Smooth muscle cell (in vitro differentiated cells): ENCODE data around the gene TBC1D22B. TPM values are rescaled to one million over a fixed set of nuclear protein-coding genes. Genes with fewer than 3 reads are reported as not detected.
"Not testable (repeated sequence)": the region's sequence is repeated elsewhere in the genome, so short reads cannot be mapped to it uniquely, and the experiment has no call there.

Experiments used
- DNase-seq: peaks from one replicate; lab custom pipeline; 2025; ENCODE audit not compliant: unreplicated experiment; lab: John Stamatoyannopoulos, UW
- H2AFZ ChIP-seq: fragments of 200-600 bp; sonication (generic); 2 replicates; pipeline ENCODE4 v1.6.0; 2016; ENCODE audit warnings: antibody characterized with exemption, low read depth, mild to moderate bottlenecking
- H3F3A ChIP-seq: fragments of 200-600 bp; sonication (generic); 2 replicates; pipeline ENCODE4 v1.6.0; 2017; ENCODE audit warnings: antibody characterized with exemption, low read depth
- H3K27ac ChIP-seq: fragments of 200-600 bp; sonication (generic); 2 replicates; pipeline ENCODE4 v1.5.1; 2016; ENCODE audit warnings: low read depth, mild to moderate bottlenecking
- H3K27me3 ChIP-seq: fragments of 200-600 bp; sonication (generic); 2 replicates; pipeline ENCODE4 v1.6.1; 2016; ENCODE audit warnings: low read depth, mild to moderate bottlenecking
- H3K36me3 ChIP-seq: fragments of 200-600 bp; sonication (generic); 2 replicates; pipeline ENCODE4 v1.5.1; 2016; ENCODE audit warnings: low read depth
- H3K4me1 ChIP-seq: fragments of 200-600 bp; sonication (generic); 2 replicates; pipeline ENCODE4 v1.5.1; 2016; ENCODE audit warnings: low read depth
- H3K4me2 ChIP-seq: fragments of 200-600 bp; sonication (generic); 2 replicates; pipeline ENCODE4 v1.6.0; 2016; ENCODE audit warnings: mild to moderate bottlenecking
- H3K4me3 ChIP-seq: fragments of 200-600 bp; sonication (generic); 2 replicates; pipeline ENCODE4 v1.5.1; 2016; ENCODE audit warnings: mild to moderate bottlenecking
- H3K79me2 ChIP-seq: fragments of 200-600 bp; sonication (generic); 2 replicates; pipeline ENCODE4 v1.6.0; 2016; ENCODE audit warnings: low read depth, mild to moderate bottlenecking
- H3K9ac ChIP-seq: fragments of 200-600 bp; sonication (generic); 2 replicates; pipeline ENCODE4 v1.6.0; 2016; ENCODE audit warnings: low read depth
- H3K9me3 ChIP-seq: fragments of 200-600 bp; sonication (generic); replicated peaks from 2 replicates; pipeline ENCODE4 v1.5.1; 2016; ENCODE audit warnings: low read depth
- H4K20me1 ChIP-seq: fragments of 200-600 bp; sonication (generic); 2 replicates; pipeline ENCODE4 v1.6.0; 2016; ENCODE audit warnings: low read depth
- WGBS: methylation state at CpG from one replicate; pipeline ENCODE4 v1.1.7; 2016; ENCODE audit warnings: low lambda C conversion rate; 5-methylcytosine and 5-hydroxymethylcytosine counted together
- polyA plus RNA-seq: library from polyadenylated mRNA; unstranded; fragments of >200 nt; fragmentation: Nextera tagmentation; extraction: Ambion mirVana; gene quantifications from 2 replicates; pipeline ENCODE4 v1.2.1, GENCODE V29; 2016
- total RNA-seq: library from RNA; depleted of rRNA; stranded (reverse); fragments of >200 nt; gene quantifications from 2 replicates; pipeline ENCODE4 v1.2.3, GENCODE V29; 2014
- TF ChIP-seq, protein P1 (sequence below): fragments of 200-600 bp; sonication (generic); IDR thresholded peaks from 2 replicates; pipeline ENCODE4 v1.5.1; 2017; ENCODE audit warnings: borderline replicate concordance, mild to moderate bottlenecking, antibody characterized with exemption; ENCODE audit not compliant: insufficient read depth, poor library complexity, severe bottlenecking

The TBC1D22B gene
- total and polyA plus RNA-seq, 2 experiments from 2014 or later = 5.6 to 7.2 TPM

- no peak overlapping the region for H3K27ac ChIP-seq
- H3F3A ChIP-seq = no peaks in the 10 kb centered on the region
- H3K79me2 ChIP-seq = no peaks in the 10 kb centered on the region
- H3K9ac ChIP-seq = no peak overlapping the region
- no peaks in the 10 kb centered on the region for H4K20me1 ChIP-seq
- H3K27me3 ChIP-seq = no peaks in the 10 kb centered on the region
- 81% methylated on average over 4 of the region's 4 CpGs for WGBS
- TF ChIP-seq, protein P1, sequence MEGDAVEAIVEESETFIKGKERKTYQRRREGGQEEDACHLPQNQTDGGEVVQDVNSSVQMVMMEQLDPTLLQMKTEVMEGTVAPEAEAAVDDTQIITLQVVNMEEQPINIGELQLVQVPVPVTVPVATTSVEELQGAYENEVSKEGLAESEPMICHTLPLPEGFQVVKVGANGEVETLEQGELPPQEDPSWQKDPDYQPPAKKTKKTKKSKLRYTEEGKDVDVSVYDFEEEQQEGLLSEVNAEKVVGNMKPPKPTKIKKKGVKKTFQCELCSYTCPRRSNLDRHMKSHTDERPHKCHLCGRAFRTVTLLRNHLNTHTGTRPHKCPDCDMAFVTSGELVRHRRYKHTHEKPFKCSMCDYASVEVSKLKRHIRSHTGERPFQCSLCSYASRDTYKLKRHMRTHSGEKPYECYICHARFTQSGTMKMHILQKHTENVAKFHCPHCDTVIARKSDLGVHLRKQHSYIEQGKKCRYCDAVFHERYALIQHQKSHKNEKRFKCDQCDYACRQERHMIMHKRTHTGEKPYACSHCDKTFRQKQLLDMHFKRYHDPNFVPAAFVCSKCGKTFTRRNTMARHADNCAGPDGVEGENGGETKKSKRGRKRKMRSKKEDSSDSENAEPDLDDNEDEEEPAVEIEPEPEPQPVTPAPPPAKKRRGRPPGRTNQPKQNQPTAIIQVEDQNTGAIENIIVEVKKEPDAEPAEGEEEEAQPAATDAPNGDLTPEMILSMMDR = no peak
- no peaks in the 10 kb centered on the region for H3K9me3 ChIP-seq
- H3K4me2 ChIP-seq = no peak overlapping the region
- H3K4me3 ChIP-seq = no peak overlapping the region
- no peak for DNase-seq
- no peaks in the 10 kb centered on the region for H3K4me1 ChIP-seq
- H3K36me3 ChIP-seq = no peaks in the 10 kb centered on the region
- H2AFZ ChIP-seq = no peak overlapping the region
Measured at GRCh38 chr6:37324131-37325033, 66.8 kb downstream of the TBC1D22B start.

DNA sequence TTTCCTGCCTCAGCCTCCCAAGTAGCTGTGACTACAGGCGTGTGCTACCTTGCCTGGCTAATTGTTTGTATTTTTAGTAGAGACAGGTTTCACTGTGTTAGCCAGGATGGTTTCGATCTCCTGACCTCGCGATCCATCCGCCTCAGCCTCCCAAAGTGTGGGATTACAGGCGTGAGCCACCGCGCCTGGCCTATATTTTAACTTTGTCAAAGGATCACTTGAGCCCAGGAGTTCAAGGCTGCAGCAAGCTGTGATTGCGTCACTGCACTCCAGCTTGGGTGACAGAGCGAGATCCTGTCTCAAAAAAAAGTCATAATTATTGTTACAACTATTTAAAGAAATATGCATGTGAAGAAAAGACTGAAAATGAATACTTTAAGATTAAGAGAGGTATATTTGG is 72.8 kb downstream of the TBC1D22B start:
- H2AFZ ChIP-seq, H3K9me3 ChIP-seq, H3K79me2 ChIP-seq, H3K9ac ChIP-seq, H3K4me1 ChIP-seq, H3K27ac ChIP-seq, H3F3A ChIP-seq, DNase-seq, H3K36me3 ChIP-seq, H3K4me3 ChIP-seq, H4K20me1 ChIP-seq, H3K4me2 ChIP-seq, H3K27me3 ChIP-seq: not testable (repeated sequence)
- 97% methylated on average over 10 of the region's 10 CpGs for WGBS

DNA sequence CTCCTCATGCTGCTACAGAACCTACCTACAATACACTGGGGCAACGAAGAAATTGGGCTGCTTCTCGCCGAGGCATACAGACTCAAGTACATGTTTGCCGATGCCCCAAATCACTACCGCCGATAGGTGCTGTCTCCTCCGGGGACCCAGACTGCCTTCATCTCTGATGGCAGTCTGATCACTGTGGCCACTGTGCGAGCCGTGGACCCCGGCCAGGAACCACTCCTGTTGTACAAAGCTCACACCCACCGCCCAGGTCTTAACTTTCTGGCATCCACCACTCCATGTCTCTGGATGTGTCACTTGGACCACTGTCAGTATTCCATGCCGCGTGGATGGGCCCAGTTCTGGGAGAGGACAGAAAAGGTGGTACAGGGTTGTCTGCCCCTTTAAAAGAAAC is 73.5 kb downstream of the TBC1D22B start:
- Histone ChIP-seq H3K4me2 (no peak overlapping the region), H3K36me3 (no peaks in the 10 kb centered on the region), H3K9me3 (no peaks in the 10 kb centered on the region), H4K20me1 (no peaks in the 10 kb centered on the region), H2AFZ (no peak overlapping the region), H3K27me3 (no peaks in the 10 kb centered on the region), H3K4me1 (no peaks in the 10 kb centered on the region), H3K4me3 (no peak overlapping the region), H3K79me2 (no peaks in the 10 kb centered on the region), H3K9ac (no peak overlapping the region), H3K27ac (no peak overlapping the region), H3F3A (no peaks in the 10 kb centered on the region)
- over 99% methylated on average over 13 of the region's 13 CpGs for WGBS
- TF ChIP-seq, protein P1 = no peak
- no peak for DNase-seq

- H3K4me3 ChIP-seq = no peak overlapping the region
- no peak overlapping the region for H2AFZ ChIP-seq
- no peaks in the 10 kb centered on the region for H3K79me2 ChIP-seq
- no peak overlapping the region for H3K4me2 ChIP-seq
- H3K9me3 ChIP-seq = no peaks in the 10 kb centered on the region
- H3K27ac ChIP-seq = no peak overlapping the region
- no peak overlapping the region for H3K9ac ChIP-seq
- no peaks in the 10 kb centered on the region for H4K20me1 ChIP-seq
- WGBS = 92% methylated on average over 1 of the region's 1 CpG
- no peak for DNase-seq
- no peaks in the 10 kb centered on the region for H3K27me3 ChIP-seq
- H3F3A ChIP-seq = no peaks in the 10 kb centered on the region
- H3K36me3 ChIP-seq = no peaks in the 10 kb centered on the region
- TF ChIP-seq, protein P1 = no peak
- H3K4me1 ChIP-seq = no peaks in the 10 kb centered on the region
Measured at GRCh38 chr6:37332894-37333293, 75.3 kb downstream of the TBC1D22B start.
